BE2C (cell line): ENCODE results near the gene PHACTR3.

Source experiments
- DNase-seq: peaks from one replicate; pipeline ENCODE4 v3.0.0-alpha.2; 2020
- H3K27me3 ChIP-seq: fragments of 250-450 bp; sonication (Bioruptor Pico); 2 replicates; pipeline ENCODE4 v1.5.1; 2020; ENCODE audit warnings: mild to moderate bottlenecking
- H3K36me3 ChIP-seq: fragments of 250-450 bp; sonication (Bioruptor Pico); 2 replicates; pipeline ENCODE4 v1.5.1; 2020; ENCODE audit warnings: mild to moderate bottlenecking
- H3K4me1 ChIP-seq: fragments of 250-450 bp; sonication (Bioruptor Pico); 2 replicates; pipeline ENCODE4 v1.5.1; 2020
- H3K4me3 ChIP-seq: 2 replicates; pipeline ENCODE4 v1.5.1; 2011; ENCODE audit warnings: low read depth, low read length
- H3K9me3 ChIP-seq: fragments of 250-450 bp; sonication (Bioruptor Pico); 2 replicates; pipeline ENCODE4 v1.5.1; 2020
- TF ChIP-seq, protein P1 (sequence below): IDR thresholded peaks from 2 replicates; pipeline ENCODE4 v1.5.1; 2012; ENCODE audit warnings: mild to moderate bottlenecking, low read depth, low read length

Gene PHACTR3

DNA sequence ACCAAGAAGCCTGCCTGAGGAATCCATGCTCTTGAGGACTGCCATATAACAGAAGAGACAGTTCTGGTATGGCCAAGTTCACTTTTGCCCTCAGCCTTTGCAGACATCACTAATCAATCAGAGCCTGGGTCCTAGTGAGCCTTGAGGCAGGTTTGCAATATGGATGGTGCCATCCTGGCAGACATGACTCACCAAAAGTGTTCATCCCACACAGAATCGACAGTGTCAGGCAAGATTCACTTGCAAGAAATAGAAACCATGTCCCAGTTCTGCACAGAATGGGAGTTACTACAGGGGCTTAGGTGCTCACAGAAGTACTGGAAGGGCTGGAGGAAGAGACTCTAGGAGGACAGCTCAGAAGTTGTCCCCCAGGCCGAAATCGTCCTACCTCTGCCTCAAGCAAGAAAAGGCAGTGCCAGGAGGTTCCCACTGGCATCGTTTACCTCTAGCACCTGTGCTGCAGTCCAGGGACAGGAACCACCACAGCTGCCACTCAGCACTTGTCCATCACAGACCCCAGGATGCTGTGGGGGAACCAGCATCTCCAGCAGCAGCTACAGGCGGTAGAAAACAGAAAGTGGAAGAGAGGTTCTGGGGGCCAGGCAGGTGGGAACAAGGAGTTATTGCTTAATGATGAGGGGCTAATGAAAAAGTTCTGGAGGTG is 42.6 kb upstream of the PHACTR3 start:
- no peak for DNase-seq
- H3K9me3 ChIP-seq = no peaks in the 10 kb centered on the region
- no peaks in the 10 kb centered on the region for H3K27me3 ChIP-seq
- TF ChIP-seq, protein P1, sequence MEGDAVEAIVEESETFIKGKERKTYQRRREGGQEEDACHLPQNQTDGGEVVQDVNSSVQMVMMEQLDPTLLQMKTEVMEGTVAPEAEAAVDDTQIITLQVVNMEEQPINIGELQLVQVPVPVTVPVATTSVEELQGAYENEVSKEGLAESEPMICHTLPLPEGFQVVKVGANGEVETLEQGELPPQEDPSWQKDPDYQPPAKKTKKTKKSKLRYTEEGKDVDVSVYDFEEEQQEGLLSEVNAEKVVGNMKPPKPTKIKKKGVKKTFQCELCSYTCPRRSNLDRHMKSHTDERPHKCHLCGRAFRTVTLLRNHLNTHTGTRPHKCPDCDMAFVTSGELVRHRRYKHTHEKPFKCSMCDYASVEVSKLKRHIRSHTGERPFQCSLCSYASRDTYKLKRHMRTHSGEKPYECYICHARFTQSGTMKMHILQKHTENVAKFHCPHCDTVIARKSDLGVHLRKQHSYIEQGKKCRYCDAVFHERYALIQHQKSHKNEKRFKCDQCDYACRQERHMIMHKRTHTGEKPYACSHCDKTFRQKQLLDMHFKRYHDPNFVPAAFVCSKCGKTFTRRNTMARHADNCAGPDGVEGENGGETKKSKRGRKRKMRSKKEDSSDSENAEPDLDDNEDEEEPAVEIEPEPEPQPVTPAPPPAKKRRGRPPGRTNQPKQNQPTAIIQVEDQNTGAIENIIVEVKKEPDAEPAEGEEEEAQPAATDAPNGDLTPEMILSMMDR = no peak
- H3K4me3 ChIP-seq = no peak overlapping the region
- no peaks in the 10 kb centered on the region for H3K4me1 ChIP-seq
- no peaks in the 10 kb centered on the region for H3K36me3 ChIP-seq

DNA sequence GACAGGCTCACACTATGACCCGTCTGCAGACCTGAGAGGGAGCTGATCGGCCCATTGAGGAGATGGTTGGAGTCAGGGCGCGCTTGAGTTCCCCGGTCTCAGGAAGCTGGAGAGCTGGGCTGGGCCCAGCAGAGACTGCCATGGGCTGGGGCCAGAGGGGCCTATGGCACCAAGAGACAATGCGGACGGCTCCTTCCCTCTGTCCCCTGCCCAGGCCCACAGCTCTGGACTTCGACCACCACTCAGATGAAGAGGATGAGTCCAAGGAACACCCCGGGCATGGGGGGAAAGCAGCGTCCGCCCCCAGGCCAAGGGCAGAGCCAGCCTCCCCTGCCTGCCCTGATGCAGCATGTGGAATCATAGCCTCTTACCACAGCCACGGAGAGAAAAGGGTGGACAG is 40.2 kb upstream of the PHACTR3 start:
- DNase-seq = no peak
- Histone ChIP-seq H3K27me3 (no peaks in the 10 kb centered on the region), H3K4me3 (no peak overlapping the region), H3K36me3 (no peaks in the 10 kb centered on the region), H3K4me1 (no peaks in the 10 kb centered on the region), H3K9me3 (no peaks in the 10 kb centered on the region)
- TF ChIP-seq, protein P1 = no peak

DNA sequence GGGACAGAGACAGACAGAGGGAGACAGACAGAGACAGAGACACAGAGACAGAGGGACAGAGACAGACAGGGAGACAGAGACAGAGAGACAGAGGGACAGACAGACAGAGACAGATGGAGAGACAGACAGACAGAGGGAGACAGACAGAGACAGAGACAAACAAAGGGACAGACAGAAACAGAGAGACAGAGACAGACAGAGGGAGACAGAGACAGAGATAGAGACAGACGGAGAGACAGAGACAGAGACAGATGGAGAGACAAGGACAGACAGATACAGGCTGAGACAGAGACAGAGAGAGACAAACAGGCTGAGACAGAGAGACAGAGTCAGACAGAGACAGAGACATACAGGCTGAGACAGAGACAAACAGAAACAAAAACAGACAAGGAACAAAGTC is 39.4 kb upstream of the PHACTR3 start:
- no peaks in the 10 kb centered on the region for H3K4me1 ChIP-seq
- TF ChIP-seq, protein P1 = no peak
- H3K36me3 ChIP-seq = no peaks in the 10 kb centered on the region
- no peaks in the 10 kb centered on the region for H3K9me3 ChIP-seq
- no peak overlapping the region for H3K4me3 ChIP-seq
- H3K27me3 ChIP-seq = no peaks in the 10 kb centered on the region
- DNase-seq = no peak

DNA sequence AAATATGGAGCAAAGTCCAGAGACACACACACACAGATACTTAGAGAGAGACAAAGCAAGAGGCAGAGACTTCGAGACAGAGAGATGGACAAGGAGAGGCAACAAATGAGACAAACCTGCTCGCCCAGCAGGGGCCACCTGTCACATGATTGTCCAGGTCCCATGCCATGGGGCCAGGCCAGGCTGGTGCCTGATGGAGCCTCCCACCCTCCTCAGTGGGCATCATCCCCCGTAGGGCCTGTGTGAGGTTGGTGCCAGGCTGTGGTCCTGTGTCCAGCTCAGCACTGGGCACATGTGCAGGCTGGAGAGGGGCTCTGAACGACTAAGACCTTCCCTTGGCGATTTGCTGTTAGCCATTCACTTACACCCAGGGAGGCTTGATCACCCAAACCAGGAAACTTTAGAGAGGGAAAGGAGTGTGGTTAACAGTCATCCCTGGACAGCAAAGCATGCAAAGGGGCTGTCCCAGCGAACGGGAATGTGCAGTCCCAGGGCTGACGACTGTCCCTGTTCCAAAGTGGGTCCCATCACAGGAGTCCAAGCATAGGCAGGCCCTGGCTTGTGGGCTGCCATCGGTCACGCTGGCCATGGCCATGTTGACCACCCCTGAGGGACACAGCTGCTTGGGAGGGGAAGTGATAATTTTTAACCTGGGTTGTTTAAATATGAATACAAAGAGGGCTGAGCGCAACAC is 38.4 kb upstream of the PHACTR3 start:
- no peak for DNase-seq
- Histone ChIP-seq H3K9me3 (no peaks in the 10 kb centered on the region), H3K27me3 (no peaks in the 10 kb centered on the region; the same call in 1 of the 2 replicates), H3K4me3 (no peak overlapping the region), H3K4me1 (no peaks in the 10 kb centered on the region), H3K36me3 (no peaks in the 10 kb centered on the region)
- TF ChIP-seq, protein P1 = no peak

DNA sequence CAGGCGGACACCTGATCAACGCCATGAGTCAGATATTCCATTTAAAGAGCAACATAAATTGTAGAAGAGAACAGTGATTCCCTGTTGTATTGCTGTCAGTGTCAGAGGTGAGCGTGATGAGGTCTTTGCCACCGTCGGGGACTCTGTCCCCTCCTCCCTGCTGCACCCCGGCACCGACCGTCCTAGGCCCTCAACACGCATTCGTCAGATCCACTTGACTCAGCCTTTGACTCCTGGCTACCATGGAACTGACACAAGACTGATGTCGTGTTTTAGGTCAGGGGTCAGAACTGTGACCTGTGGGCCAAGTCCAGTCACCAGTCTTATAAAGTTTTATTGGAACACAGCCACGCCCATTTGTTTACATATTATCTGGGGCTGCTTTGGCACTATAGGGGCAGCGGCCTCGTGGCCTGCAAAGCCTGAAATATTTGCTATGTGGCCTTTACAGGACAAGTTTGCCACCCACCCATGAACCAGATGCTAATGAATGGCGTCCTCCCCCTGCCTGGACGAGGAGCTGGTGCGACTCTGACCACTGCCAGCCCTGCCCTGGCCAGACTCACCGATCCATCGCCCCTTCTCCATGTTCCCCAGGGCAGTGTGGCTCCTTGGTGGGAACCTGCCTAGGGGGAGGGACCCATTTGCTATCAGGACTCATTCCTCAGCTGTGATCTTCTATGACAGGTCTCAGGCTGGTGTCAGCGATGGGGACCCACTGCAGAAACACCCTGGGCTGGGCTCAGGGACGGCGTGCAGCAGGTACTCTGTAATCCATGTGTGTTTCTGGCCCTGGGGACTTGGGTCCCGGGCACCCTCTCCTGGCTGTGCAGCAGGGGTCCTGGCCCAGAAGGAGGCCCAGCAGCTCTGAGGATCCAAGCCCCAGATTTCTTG is 37.5 kb upstream of the PHACTR3 start:
- TF ChIP-seq, protein P1 = no peak
- Histone ChIP-seq H3K27me3 (no peaks in the 10 kb centered on the region; the same call in 1 of the 2 replicates), H3K9me3 (no peaks in the 10 kb centered on the region), H3K4me1 (no peaks in the 10 kb centered on the region), H3K4me3 (no peak overlapping the region), H3K36me3 (no peaks in the 10 kb centered on the region)
- no peak for DNase-seq
